Suprapubic skin (tissue), 3 donors: ENCODE data around the gene MAGEE2.

Experiments
- CTCF ChIP-seq, 2 donors: fragments of 200-600 bp in 1 of 2; fragments of 450-650 bp in 1 of 2; sonication (generic) in 1 of 2; IDR thresholded peaks; one replicate each; pipeline ENCODE4 v1.5.1; 2016 to 2019; ENCODE audit warnings: antibody characterized with exemption in 2 of 2, mild to moderate bottlenecking in 1 of 2, moderate library complexity in 1 of 2
- EP300 ChIP-seq: sonication (generic); formaldehyde crosslinking; IDR thresholded peaks from one replicate; pipeline ENCODE4 v1.6.1; 2017; ENCODE audit warnings: antibody characterized with exemption

- no peak for TF ChIP-seq EP300
- TF ChIP-seq CTCF (IDR thresholded peaks at IDR 0.05) = no peak
These were observed at the start of gene MAGEE2 for GRCh38 chrX:75784680-75785491.
